Mesenchymal stem cell (in vitro differentiated cells and primary cell): ENCODE data around the gene MFAP3.

ENCODE experiments used
- DNase-seq: peaks from one replicate; pipeline ENCODE4 v3.0.0-alpha.2; 2013
- H2AFZ ChIP-seq: one replicate; pipeline ENCODE4 v1.6.1; 2013; ENCODE audit warnings: low read depth, mild to moderate bottlenecking, control low read depth, inconsistent platforms, low read length, moderate library complexity
- H2AK5ac ChIP-seq: 2 replicates; pipeline ENCODE4 v1.6.1; 2013; ENCODE audit warnings: low read length, moderate library complexity, mild to moderate bottlenecking, inconsistent platforms; ENCODE audit not compliant: severe bottlenecking
- H2BK120ac ChIP-seq: one replicate; pipeline ENCODE4 v1.6.1; 2013; ENCODE audit warnings: low read depth, mild to moderate bottlenecking, inconsistent platforms, low read length, moderate library complexity
- H2BK12ac ChIP-seq, 2 experiments: one replicate each; pipeline ENCODE4 v1.6.1; 2013; ENCODE audit warnings: inconsistent platforms in 2 of 2, low read length in 2 of 2, mild to moderate bottlenecking in 2 of 2, moderate library complexity in 2 of 2, control low read depth in 1 of 2
- H2BK15ac ChIP-seq: one replicate; pipeline ENCODE4 v1.6.1; 2013; ENCODE audit warnings: mild to moderate bottlenecking, low read depth, inconsistent platforms; ENCODE audit not compliant: poor library complexity, severe bottlenecking
- H2BK5ac ChIP-seq: 2 replicates; pipeline ENCODE4 v1.6.1; 2013; ENCODE audit warnings: low read depth, mild to moderate bottlenecking, low read length, control low read depth, inconsistent platforms; ENCODE audit not compliant: poor library complexity, severe bottlenecking
- H3K14ac ChIP-seq, 2 experiments: one replicate each; pipeline ENCODE4 v1.6.1; 2013; ENCODE audit warnings: inconsistent platforms in 2 of 2, low read length in 2 of 2, control low read depth in 1 of 2, mild to moderate bottlenecking in 1 of 2, moderate library complexity in 1 of 2
- H3K18ac ChIP-seq, 2 experiments: one replicate each; pipeline ENCODE4 v1.6.1; 2013; ENCODE audit warnings: inconsistent platforms in 2 of 2, low read length in 2 of 2, control low read depth in 1 of 2, low read depth in 1 of 2, mild to moderate bottlenecking in 1 of 2
- H3K23ac ChIP-seq, 2 experiments: one replicate each; pipeline ENCODE4 v1.6.1; 2013; ENCODE audit warnings: inconsistent platforms in 2 of 2, low read length in 2 of 2, mild to moderate bottlenecking in 2 of 2, moderate library complexity in 2 of 2, control low read depth in 1 of 2
- H3K27ac ChIP-seq: 2 replicates; pipeline ENCODE4 v1.5.1; 2013; ENCODE audit warnings: mild to moderate bottlenecking, moderate library complexity, low read length, control low read depth, inconsistent platforms; ENCODE audit not compliant: poor library complexity, severe bottlenecking
- H3K27me3 ChIP-seq, 2 experiments: 2 replicates each; pipeline versions ENCODE4 v1.6.1 to v1.7.0; 2013; ENCODE audit warnings: low read length in 2 of 2, mild to moderate bottlenecking in 2 of 2, moderate library complexity in 2 of 2, control low read depth in 1 of 2, inconsistent platforms in 1 of 2; ENCODE audit not compliant: control insufficient read depth in 1 of 2, insufficient read depth in 1 of 2
- H3K36me3 ChIP-seq, 2 experiments: 2 replicates each; pipeline versions ENCODE4 v1.6.1 to v1.7.0; 2013; ENCODE audit warnings: low read length in 2 of 2, control low read depth in 1 of 2, inconsistent platforms in 1 of 2, low read depth in 1 of 2, mild to moderate bottlenecking in 1 of 2; ENCODE audit not compliant: insufficient read depth in 2 of 2, control insufficient read depth in 1 of 2
- H3K4ac ChIP-seq, 2 experiments: one replicate each; pipeline ENCODE4 v1.6.1; 2013; ENCODE audit warnings: inconsistent platforms in 2 of 2, low read length in 2 of 2, mild to moderate bottlenecking in 2 of 2, moderate library complexity in 2 of 2, control low read depth in 1 of 2, low read depth in 1 of 2
- H3K4me1 ChIP-seq: 2 replicates; pipeline ENCODE4 v1.6.1; 2013; ENCODE audit warnings: low read depth, low read length, control low read depth; ENCODE audit not compliant: control insufficient read depth, insufficient read depth
- H3K4me2 ChIP-seq: 2 replicates; pipeline ENCODE4 v1.6.1; 2013; ENCODE audit warnings: low read length, mild to moderate bottlenecking, inconsistent platforms; ENCODE audit not compliant: poor library complexity, severe bottlenecking
- H3K4me3 ChIP-seq, 2 experiments: 2 replicates each; pipeline versions ENCODE4 v1.5.1 to v1.7.0; 2013; ENCODE audit warnings: low read length in 2 of 2, mild to moderate bottlenecking in 2 of 2, control low read depth in 1 of 2, low read depth in 1 of 2; ENCODE audit not compliant: insufficient read depth in 1 of 2
- H3K79me1 ChIP-seq: replicated peaks from 2 replicates; pipeline ENCODE4 v1.6.1; 2013; ENCODE audit warnings: mild to moderate bottlenecking, control low read depth, low read length, inconsistent platforms; ENCODE audit not compliant: poor library complexity, severe bottlenecking
- H3K9ac ChIP-seq: 2 replicates; pipeline ENCODE4 v1.7.0; 2013; ENCODE audit warnings: mild to moderate bottlenecking, low read length, moderate library complexity
- H3K9me3 ChIP-seq: 2 replicates; pipeline ENCODE4 v1.7.0; 2013; ENCODE audit warnings: mild to moderate bottlenecking, low read length; ENCODE audit not compliant: control insufficient read depth
- H4K8ac ChIP-seq: one replicate; pipeline ENCODE4 v1.6.1; 2013; ENCODE audit warnings: inconsistent platforms, mild to moderate bottlenecking, low read length, moderate library complexity
- H4K91ac ChIP-seq: one replicate; pipeline ENCODE4 v1.6.1; 2013; ENCODE audit warnings: mild to moderate bottlenecking, low read length, inconsistent platforms
- WGBS: methylation state at CpG from one replicate; pipeline ENCODE4 v1.1.7; 2013; ENCODE audit warnings: mixed read lengths; 5-methylcytosine and 5-hydroxymethylcytosine counted together

The MFAP3 gene

GRCh38 chr5:154092356-154093141, 53.8 kb downstream of the MFAP3 start:
- Histone ChIP-seq H2BK15ac (no peak overlapping the region), H3K9ac (no peak overlapping the region), H3K9me3 (no peaks in the 10 kb centered on the region), H3K27me3 (peaks cover 17 to 46% of the 10 kb centered on the region in 2 experiments), H3K14ac (no peak overlapping the region), H3K4me2 (no peak overlapping the region), H3K27ac (no peak overlapping the region), H2BK5ac (no peak overlapping the region), H4K8ac (no peak overlapping the region), H2BK120ac (no peak overlapping the region), H4K91ac (no peak overlapping the region), H2BK12ac (no peak overlapping the region), H3K23ac (no peak overlapping the region), H3K18ac (no peak overlapping the region), H3K4me3 (no peak overlapping the region), H3K79me1 (no peaks in the 10 kb centered on the region), H2AK5ac (no peak overlapping the region), H3K4ac (no peak overlapping the region), H3K36me3 (no peaks in the 10 kb centered on the region), H3K4me1 (no peaks in the 10 kb centered on the region), H2AFZ (no peak overlapping the region)
- DNase-seq: peak; percentile 13
- 74% methylated on average over 4 of the region's 5 CpGs for WGBS

DNA sequence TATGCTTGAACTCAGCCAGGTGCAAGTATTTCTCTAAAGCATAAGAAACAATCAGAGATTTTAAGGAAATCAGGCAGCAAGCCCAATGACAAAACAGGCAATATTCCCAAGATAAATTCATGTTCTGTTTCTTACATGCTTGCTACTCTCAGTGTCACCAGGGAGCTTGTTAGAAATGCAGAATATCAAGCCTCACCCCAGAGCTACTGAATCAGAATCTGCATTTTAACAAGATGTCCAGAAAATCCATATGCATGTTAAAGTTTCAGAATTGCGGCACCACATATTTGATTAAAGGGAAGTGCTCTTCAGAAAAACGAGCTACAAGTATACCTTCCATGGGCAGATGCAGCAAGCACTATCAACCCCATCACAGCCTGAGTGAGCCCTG, 54.4 kb downstream of the MFAP3 start:
- Histone ChIP-seq H3K9me3 (no peaks in the 10 kb centered on the region), H2AK5ac (no peak overlapping the region), H4K8ac (no peak overlapping the region), H3K4me3 (no peak overlapping the region), H3K4me1 (no peaks in the 10 kb centered on the region), H3K14ac (no peak overlapping the region), H3K27me3 (peaks cover 17 to 52% of the 10 kb centered on the region in 2 experiments), H2BK5ac (no peak overlapping the region), H3K18ac (no peak overlapping the region), H3K27ac (no peak overlapping the region), H2BK120ac (no peak overlapping the region), H3K9ac (no peak overlapping the region), H4K91ac (no peak overlapping the region), H2BK12ac (no peak overlapping the region), H2AFZ (no peak overlapping the region), H3K36me3 (no peaks in the 10 kb centered on the region), H3K23ac (no peak overlapping the region), H3K4ac (no peak overlapping the region), H2BK15ac (no peak overlapping the region), H3K4me2 (no peak overlapping the region), H3K79me1 (no peaks in the 10 kb centered on the region)
- 76% methylated on average over 2 of the region's 2 CpGs for WGBS
- DNase-seq: no peak

- WGBS: 49% methylated on average over 7 of the region's 7 CpGs
- H2BK5ac ChIP-seq: no peak overlapping the region
- no peak overlapping the region for H2AFZ ChIP-seq
- H2BK120ac ChIP-seq: no peak overlapping the region
- no peak overlapping the region for H3K18ac ChIP-seq
- H2BK12ac ChIP-seq: no peak overlapping the region
- H3K9me3 ChIP-seq: no peaks in the 10 kb centered on the region
- H4K8ac ChIP-seq: no peak overlapping the region
- no peak for DNase-seq
- H3K4me2 ChIP-seq: no peak overlapping the region
- no peak overlapping the region for H3K27ac ChIP-seq
- no peaks in the 10 kb centered on the region for H3K4me1 ChIP-seq
- peaks cover 17 to 56% of the 10 kb centered on the region in 2 experiments for H3K27me3 ChIP-seq
- no peak overlapping the region for H2BK15ac ChIP-seq
- no peak overlapping the region for H3K4me3 ChIP-seq
- no peak overlapping the region for H3K9ac ChIP-seq
- no peak overlapping the region for H3K14ac ChIP-seq
- H3K79me1 ChIP-seq: no peaks in the 10 kb centered on the region
- H2AK5ac ChIP-seq: no peak overlapping the region
- H3K36me3 ChIP-seq: no peaks in the 10 kb centered on the region
- no peak overlapping the region for H3K23ac ChIP-seq
- no peak overlapping the region for H4K91ac ChIP-seq
- H3K4ac ChIP-seq: no peak overlapping the region
Observed at GRCh38 chr5:154095904-154096303, 57.1 kb downstream of the MFAP3 start.

GRCh38 chr5:154097031-154097430, 58.3 kb downstream of the MFAP3 start:
- Histone ChIP-seq H2AK5ac (no peak overlapping the region), H3K14ac (no peak overlapping the region), H2BK5ac (no peak overlapping the region), H4K8ac (no peak overlapping the region), H3K4me2 (no peak overlapping the region), H3K9me3 (no peaks in the 10 kb centered on the region), H3K27ac (no peak overlapping the region), H3K4me3 (no peak overlapping the region), H3K4me1 (no peaks in the 10 kb centered on the region), H3K9ac (no peak overlapping the region), H2BK15ac (no peak overlapping the region), H2BK12ac (no peak overlapping the region), H3K18ac (no peak overlapping the region), H3K36me3 (no peaks in the 10 kb centered on the region), H3K23ac (no peak overlapping the region), H4K91ac (no peak overlapping the region), H2BK120ac (no peak overlapping the region), H2AFZ (no peak overlapping the region), H3K79me1 (no peaks in the 10 kb centered on the region), H3K4ac (no peak overlapping the region), H3K27me3 (peaks cover 10 to 49% of the 10 kb centered on the region in 2 experiments)
- 0% methylated on average over 1 of the region's 2 CpGs for WGBS
- DNase-seq: no peak
